B cell (primary cell): ENCODE measurements around the gene BORA.

Source experiments
- CTCF ChIP-seq: fragments of 200-600 bp; IDR thresholded peaks from one replicate; pipeline ENCODE4 v1.8.0; 2022; ENCODE audit warnings: antibody characterized with exemption, mild to moderate bottlenecking
- EZH2 ChIP-seq: IDR thresholded peaks from 2 replicates; pipeline ENCODE4 v1.6.1; 2012; ENCODE audit warnings: borderline replicate concordance, low read depth, mild to moderate bottlenecking, moderate library complexity, low read length; ENCODE audit not compliant: insufficient read depth, poor library complexity, severe bottlenecking

- TF ChIP-seq CTCF (no peak), EZH2 (no peak)
These were observed 32.5 kb downstream of the BORA start for GRCh38 chr13:72760189-72760588.
